GM12872 (cell line): ENCODE measurements around the gene PTGER4.
A peak's percentile ranks its signal among the peaks of the same experiment; 100 is the strongest.

ENCODE experiments used
- TF ChIP-seq, protein P1 (sequence below): IDR thresholded peaks from 3 replicates; pipeline ENCODE4 v1.5.1; 2011; ENCODE audit warnings: low read depth, mild to moderate bottlenecking, low read length, moderate library complexity; ENCODE audit not compliant: insufficient read depth

The PTGER4 gene

DNA sequence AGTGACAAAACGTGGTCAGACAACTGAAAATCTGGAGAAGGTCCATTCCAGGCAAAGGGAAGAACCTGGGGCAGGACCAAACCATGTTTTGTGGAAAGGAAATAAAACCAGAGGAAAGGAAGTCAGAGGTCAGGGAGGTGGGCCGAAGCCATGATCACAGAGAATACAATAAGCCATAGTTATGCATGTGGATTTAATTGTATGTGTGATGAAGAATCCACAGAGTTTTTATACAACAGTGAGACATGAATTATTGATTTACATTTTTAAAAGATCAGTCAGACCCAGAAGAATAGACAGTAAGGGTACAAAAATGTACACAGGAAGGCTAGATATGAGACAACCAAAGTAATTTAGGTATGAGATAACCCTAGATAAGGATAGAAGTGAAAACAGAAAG is 55.3 kb downstream of the PTGER4 start:
- TF ChIP-seq, protein P1, sequence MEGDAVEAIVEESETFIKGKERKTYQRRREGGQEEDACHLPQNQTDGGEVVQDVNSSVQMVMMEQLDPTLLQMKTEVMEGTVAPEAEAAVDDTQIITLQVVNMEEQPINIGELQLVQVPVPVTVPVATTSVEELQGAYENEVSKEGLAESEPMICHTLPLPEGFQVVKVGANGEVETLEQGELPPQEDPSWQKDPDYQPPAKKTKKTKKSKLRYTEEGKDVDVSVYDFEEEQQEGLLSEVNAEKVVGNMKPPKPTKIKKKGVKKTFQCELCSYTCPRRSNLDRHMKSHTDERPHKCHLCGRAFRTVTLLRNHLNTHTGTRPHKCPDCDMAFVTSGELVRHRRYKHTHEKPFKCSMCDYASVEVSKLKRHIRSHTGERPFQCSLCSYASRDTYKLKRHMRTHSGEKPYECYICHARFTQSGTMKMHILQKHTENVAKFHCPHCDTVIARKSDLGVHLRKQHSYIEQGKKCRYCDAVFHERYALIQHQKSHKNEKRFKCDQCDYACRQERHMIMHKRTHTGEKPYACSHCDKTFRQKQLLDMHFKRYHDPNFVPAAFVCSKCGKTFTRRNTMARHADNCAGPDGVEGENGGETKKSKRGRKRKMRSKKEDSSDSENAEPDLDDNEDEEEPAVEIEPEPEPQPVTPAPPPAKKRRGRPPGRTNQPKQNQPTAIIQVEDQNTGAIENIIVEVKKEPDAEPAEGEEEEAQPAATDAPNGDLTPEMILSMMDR = no peak

DNA sequence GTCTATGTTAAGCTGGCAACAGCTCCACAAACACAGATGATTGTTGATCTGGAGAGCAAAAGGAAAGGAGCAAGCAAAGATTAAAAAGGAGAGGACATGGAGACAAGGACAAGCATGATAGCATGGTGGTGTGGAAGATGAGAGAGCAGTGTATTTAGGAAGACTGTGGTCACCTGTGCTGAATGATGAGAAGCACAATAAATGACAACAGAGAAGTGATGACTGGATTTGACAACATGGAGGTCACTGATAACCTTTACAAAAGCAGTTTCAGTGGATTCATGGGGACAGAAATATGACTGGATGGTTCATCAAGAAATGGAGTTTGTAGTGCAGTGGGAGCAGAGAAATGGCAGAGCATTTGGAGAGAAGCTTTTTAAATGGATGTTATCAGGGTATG is 55.9 kb downstream of the PTGER4 start:
- TF ChIP-seq, protein P1 = no peak

DNA sequence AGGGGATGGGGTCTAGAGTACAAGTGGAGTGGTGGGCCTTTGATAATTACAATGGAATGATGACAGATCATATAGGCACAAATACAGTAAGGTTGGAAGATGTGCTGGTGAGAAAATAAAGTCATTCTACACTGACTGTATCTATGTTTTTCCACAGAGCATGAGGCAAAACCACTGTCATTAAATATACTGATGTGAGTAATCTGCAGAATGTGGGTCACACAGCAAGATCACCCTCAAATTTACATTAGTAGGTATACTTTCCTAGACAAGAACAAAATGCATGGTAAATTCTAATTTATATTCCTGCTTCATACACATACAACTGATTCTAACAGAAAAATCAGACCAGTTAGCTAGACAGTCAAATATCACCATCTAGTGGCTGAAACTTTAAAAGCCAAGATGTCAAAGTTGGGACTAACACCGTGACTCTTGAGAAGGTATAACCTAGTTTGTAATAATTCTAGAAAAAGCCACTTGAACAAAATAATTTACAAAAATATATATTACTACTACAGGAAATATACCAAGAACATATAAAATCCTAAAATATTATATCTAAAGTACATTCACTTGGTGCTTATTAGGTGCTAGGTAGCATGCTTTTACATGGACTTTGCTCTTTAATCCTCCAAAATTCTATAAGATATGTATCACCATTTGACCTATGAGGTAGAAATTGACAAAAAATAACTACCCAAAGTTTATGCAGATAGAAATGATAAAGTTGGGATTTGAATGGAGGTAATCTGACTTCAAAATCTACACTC is 56.6 kb downstream of the PTGER4 start:
- TF ChIP-seq, protein P1 = peak; percentile 56; the same call in 2 of the 3 replicates

DNA sequence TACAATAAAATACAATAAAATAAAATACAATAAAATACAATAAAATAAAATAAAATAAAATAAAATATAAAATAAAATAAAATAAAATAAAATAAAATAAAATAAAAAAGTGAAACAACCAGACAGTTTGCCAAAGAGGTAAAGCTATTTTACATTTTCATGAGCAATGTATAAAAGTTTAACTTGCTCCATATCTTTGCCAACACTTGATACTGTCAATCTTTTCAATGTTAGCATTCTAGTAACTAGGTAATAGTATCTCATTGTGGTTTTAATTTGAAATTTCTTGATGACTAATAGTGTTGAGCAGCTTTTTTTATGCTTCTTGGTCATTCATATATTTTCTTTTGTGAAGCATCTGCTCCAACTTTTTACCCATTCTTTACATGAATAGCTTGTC is 58.8 kb downstream of the PTGER4 start:
- TF ChIP-seq, protein P1 = no peak
